ENCODE results near the gene TSHZ2. TPM values are rescaled to one million over a fixed set of nuclear protein-coding genes. Genes with fewer than 3 reads are reported as not detected.
A peak's percentile ranks its signal among the peaks of the same experiment; 100 is the strongest.
"Not testable (repeated sequence)": the region's sequence is repeated elsewhere in the genome, so short reads cannot be mapped to it uniquely, and the experiment has no call there.

The TSHZ2 gene
- total RNA-seq, 1 donor from 2014 or later, result 11.8 TPM

DNA sequence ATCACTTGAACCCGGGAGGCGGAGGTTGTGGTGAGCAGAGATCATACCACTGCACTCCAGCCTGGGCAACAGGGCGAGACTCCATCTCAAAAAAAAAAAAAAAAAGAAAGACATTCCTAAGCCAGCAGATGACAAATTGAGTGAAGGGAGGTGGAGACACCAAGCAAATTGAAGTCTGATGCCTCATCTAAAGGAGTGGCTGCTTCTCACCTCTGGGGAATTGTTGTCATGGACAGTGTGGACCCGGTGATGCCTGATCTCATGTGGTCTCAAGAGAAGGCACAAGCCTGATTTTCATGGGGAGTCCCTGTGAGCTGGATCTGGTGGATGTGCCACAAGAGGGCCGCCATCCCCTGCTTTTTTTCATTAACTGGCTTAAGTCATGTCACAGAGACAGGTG is 349.4 kb downstream of the TSHZ2 start:
- no peak for DNase-seq

DNA sequence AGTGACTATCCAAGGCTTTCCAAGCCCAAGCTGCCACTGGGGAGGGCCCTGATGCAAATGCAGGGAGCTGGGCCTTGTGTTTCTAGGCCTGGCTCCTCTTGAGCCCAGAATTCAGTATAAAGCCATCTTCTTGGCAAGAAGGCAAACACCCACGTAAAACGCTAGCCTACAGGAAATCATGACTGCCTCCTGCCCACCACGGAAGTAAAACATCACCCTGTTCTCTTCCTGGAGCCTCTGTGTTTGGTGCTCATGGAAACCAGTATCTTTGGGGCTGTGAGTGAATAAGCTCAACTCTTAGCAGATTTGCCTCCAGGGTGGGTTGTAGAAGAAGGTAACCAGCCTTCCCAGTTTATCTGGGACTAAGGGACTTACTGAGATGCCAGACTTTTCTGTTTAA is 350.5 kb downstream of the TSHZ2 start:
- DNase-seq, result no peak

DNA sequence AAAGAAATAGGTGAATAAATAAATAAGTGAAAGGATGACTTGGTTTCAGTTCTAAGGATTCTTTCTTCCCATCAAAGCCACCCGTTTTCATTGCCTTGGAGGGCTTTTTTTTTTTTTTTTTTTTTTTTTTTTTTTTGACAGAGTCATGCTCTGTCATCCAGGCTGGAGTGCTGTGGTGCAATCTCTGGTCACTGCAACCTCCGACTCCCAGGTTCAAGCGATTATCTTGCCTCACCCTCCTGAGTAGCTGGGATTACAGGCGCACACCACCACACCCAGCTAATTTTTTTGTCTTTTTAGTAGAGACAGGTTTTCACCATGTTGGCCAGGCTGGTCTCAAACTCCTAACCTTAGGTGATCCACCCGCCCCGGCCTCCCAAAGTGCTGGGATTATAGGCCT is 351.3 kb downstream of the TSHZ2 start:
- not testable (repeated sequence) for DNase-seq

DNA sequence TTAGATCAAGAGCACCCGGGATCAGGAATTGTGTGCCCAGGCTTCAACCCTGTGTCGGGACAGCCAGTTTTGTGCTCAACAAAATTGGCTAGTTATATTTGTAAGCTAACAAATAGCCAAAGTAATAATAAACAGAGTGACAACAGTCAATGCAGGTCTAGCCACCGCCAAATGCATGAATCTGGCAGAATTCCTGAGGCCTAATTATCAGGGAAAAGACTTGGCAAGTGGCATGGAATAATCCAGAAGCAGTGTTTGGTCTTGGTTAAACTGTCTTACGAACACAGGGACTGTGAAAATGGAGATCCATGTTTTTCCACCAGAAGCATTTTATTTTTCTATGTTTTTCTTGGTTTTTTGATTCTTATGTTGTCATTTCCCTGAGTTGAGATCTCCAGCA is 352.7 kb downstream of the TSHZ2 start:
- no peak for DNase-seq

DNA sequence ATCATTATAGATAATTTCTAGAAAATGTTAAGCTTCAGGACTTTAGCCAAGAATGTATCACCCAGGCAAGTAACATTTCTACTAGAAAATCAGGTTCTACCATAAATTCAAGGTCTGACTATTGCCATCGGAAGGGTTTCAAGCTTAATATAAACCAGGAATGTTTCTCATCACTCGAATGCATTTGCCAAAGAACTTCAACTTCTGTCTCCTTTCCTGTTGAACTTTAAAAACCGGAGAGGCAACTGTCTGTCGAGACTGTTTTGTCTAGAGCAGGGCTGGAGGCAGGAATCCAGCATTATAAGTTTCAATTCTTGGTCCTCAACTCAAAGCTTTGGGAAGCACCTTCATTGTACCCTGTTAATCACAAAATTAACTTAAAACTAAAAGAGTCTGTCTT is 356.8 kb downstream of the TSHZ2 start:
- DNase-seq, result no peak

DNA sequence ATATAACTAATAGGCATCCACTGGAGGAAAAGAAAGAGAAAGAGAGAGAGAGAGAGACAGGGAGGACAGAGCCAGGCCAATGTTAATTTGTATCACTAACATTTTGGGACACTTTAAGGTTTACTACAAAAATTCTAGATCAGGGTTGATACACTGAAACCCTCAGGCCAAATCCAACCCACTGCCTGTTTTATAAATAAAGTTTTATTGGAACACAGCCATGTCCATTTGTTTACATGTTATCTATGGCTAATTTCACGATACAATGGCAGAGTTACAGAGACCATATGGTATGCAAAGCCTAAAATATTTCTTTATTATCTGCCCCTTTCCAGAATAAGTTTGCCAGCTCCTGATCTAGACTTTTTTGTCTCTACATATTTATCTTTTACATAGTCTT is 357.6 kb downstream of the TSHZ2 start:
- DNase-seq, result no peak

DNA sequence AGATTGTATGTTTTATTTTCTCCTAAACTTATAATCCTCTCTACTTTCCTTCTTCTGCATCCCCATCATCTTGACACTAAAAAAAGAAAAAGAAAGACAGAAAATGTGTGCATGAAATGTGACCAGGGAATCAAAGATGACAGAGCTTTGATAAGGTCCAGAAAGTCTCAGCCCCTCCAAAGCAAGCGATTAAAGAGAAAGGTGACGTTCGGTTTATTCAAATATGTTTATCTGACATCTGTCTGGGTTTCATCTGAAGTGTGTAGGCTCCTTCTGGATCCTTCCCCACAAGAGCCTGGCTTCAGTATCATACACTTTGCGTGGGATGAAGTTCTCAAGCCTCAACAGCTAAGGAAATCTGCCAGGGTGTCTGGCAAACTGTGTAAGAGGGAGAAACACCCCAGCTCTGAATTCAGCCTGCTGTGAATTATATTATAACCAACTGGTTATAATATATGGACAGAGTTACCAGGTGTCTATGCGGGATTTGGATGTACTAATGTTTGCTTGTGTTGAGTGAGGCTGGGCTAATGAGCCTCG is 358.5 kb downstream of the TSHZ2 start:
- DNase-seq, result peak; percentile 58

DNA sequence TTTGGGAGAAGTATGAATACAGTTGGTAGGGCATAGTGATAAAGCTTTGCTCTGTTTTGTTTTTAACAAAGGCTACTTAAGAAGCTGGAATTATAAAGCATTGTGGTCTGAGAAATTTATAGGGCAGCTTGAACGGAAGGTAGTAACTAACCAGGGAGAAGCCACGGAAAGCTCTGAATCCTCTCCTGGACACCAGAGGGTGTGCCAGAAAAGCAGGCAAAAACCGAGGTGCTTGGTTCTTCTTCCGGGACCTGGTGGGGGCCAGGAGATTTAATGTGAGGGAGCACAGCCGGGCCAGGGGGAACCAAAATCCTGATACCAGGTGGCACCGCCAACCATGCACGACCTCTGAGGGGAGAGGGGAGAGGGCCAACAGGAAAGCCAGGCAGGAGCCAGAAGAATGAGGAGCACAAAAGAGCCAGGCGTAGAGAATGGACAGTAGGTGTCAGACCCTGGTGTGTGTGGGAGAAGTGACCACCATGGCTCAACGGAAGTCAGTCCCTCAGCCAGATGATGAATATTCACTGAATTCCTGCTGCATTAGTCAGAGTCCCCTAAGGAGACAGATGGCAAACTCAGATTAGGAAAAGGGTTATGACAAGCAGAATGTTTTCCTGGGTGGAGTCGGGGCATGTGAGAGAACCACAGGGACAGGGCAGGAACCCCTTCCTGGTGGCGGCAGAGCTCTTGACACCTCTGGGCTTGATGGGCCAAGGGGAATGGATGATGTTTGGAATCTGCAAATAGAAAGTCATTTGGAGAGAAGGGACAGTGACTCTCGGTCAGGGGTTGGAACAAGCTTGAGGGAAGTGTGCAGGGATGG is 359.2 kb downstream of the TSHZ2 start:
- DNase-seq, result peak; percentile 43

DNA sequence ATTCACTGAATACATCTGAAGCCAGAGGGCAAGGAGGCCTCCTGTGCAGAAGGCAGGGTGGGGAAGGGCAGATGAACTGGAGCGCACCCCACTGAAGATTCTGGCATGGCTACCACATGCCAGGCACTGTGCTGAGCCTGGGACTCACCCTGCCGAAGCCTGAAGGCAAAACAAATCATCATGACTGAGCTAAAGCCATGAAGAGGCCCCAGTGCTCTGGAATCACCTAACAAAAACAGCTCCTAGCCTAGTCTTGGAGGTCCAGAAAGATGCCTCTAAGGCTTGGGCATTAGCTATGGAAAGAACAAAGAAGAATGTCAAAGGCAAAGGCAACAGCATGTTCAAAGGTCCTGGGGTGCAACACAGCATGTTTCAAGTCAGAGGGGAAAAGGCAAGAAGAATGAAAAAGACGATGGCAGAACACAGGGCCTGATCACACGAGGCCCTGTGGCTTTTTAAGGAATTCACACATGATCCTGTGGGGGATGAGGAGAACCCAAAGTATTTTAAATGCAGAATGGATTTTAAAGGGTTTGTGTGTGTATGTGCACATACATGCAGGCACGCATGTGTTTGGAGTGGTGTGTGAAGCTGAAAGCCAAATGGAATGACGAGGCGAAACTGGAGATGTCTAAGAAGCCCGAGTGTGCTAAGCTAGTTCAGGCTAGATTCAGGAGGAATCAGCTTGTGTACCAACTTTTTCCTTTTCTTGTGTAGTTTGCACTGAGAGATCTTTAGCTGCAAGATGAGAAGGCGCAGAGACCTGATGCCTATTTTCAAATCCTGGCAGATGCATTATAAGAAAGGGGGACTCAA is 360.1 kb downstream of the TSHZ2 start:
- peak; percentile 14 for DNase-seq

DNA sequence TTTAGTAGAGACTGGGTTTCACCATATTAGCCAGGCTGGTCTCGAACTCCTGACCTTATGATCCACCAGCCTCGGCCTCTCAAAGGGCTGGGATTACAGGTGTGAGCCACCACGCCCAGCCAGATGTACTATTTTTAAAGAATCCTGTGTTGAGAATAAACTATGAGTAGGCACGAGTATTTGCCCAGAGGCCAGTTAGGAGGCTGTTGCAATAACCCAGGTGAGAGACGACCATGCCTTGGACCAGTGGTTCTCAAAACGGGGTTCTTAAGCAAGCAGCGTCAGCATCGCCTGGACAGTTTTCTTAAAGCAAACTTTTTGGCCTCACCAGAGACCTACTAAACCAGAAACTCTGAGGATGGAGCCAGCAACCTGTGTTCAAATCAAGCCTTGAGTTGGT is 362.7 kb downstream of the TSHZ2 start:
- no peak for DNase-seq

DNA sequence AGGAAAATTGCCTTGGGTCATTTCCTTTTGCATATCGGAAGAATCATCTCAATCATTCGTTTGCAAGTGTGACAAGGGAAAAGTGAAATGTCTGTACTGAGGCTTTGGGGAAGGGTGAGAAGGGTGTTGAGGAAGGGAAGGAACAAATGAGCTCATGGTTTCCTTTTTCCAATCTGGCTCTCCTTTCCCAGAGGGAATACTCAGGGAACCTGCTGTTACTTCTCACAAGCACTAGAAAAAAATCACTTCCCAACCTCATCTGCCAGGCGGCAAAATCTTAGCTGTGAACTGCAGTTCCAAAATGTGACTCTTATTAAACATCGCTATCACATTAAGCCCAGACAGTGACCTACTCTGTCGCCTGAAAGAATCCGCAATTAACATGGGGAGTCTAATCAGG is 363.4 kb downstream of the TSHZ2 start:
- no peak for DNase-seq

DNA sequence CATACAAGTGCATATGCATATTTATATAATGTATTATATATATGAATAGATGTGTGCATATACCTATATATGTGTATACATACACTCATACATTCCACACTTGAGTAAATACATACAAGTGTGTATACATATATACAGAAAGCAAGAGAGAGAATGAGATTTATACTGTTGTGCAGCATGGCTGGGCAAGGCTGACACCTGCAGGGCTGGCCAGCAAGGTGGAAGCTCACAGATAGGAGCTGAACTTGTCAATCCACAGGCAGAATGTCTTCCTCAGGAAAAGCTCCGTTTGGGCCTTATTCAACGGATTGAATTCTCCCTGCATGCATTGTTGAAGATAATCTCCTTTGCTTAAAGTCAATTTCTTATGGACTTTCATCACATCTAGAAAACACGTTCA is 364.7 kb downstream of the TSHZ2 start:
- DNase-seq, result no peak

DNA sequence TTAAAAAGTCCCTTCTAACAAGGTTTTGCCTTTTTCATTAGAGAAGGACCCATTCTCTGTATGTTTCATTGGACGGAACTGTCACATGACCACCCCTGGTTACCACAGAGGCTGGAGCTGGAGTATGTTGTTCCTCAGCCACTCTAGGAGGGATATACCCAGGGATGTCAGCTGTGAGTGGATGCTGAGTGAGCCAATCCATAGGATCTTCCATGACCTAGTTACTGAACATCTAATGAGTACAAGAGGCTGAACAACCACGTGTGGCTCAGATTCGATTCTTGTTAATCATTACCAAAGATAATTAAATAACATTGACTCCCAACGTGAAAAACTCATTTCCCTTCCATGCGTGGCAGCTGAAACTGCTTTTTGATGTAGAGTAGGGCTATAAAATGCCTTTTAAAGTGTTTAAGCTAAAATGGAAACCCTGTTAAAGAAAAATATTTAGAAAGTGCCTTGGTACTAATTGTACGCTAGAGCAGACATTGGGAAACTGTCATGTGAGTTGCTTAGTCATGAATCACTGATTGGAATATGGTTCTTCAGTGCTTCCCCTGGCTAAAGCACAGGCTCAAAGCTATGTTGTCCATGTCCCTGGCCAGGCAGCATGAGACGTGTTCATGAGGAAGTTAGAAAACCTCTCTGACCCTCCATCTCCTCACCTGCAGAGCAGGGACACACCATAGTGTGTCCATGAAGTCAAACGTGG is 365.4 kb downstream of the TSHZ2 start:
- DNase-seq, result no peak

DNA sequence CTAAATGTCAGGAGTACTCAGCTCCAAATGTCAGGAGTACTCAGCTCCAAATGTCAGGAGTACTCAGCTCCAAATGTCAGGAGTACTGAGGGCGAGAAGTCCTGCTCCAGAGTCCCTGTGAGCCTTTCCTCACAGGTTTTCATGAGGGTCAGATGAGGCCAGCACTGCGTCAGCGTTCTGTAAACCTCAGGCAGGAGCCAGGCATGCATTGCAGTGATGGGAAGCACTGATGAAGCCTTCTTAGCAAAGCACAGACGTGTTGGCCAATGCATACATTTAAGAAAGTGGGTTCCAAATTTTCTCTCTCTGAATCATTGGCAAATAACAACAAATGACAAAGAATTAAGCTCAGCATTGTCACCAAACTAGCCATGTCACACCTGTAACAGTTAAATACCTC is 366.6 kb downstream of the TSHZ2 start:
- DNase-seq, result no peak

DNA sequence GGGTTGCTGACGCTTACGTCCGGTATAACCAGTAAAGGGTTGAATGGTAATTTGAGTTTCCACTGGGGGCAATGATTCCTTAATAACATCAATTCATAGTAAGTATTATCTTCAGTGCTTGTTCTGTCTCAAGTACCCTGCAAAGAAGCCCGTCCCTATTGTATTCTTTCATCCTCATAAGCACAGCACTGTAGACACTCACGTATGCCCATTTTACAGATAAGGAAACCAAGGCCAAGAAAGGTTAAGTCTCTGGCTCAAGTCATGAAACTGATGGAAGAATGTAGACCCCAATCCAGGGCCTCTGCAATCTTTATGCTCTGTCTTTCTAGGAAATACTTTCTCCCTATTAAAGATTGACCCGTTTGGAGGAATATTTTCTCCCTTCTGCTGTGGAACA is 370.3 kb downstream of the TSHZ2 start:
- no peak for DNase-seq

DNA sequence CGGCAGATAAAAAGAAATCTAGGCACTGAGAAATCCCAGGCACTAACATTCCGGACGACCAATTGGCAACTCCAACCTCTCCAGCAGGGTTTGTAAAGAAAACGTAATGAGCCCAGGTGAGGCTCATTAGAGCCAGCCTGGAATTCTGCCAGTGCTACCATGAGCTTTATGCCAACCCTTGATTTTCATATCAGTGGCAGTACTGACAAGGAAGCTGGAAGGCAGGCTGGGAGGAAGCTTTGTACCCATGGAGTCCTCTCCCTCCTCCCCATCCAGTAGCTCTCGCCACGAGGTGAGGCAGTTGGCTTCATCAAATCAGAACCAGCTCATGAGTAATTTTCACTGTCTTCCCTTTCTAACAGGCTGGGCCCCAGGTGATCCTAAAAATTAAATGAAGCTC is 371.3 kb downstream of the TSHZ2 start:
- DNase-seq, result no peak

DNA sequence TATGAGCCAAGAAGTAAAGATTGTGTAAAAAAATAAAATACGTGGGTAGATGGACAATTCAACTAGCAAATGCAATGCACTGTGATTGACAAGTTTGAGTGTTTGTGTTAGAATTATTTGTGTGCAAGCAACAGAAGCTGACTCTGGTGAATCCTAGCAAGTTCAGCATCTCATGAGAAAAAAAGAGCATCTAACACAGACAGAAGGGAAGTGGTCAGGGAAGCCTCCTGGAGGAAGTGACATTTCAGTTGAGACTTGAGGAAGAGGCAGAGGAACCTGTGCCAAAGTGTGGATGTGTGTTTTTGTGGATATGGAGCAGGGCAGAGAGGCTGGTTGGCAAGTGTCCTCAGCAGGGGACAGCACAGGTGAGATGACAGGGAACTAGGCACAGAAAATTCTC is 372.7 kb downstream of the TSHZ2 start:
- DNase-seq, result no peak

DNA sequence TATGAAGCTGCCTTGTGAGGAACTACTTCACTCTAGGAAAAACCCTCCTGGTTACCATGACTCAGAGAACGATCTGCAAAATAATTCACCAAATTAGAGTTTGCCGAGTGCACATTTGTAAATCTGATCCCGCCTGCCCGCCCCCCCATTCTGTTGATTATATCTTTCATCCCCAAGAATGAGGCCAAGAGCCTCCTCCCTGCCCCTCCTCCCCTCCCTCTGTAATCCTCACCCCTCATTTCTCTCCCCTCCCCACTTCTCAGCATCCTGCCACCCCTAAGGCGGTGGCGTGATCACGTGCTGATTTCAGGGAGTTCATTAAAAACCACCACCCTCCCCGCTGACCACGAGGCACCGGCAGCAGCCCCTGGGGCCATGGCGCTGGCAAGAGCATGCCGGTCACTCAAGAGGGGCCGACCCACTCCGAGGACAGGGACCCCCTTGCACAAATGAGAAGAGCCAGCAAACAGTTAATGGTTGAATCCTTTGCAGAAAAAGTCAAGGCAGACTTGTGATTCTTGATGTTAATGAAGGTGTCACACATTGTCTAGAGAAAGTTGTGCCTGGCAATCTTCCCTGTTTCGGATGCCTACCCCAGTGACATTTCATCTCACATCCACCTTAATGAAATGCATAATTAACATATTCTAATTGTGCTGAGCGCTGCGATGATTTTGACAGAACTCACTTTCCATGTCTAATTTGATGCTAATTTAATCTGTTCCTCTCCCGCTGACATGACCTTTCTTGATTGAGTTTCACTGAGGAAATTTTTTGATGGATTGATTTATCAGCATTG is 373.6 kb downstream of the TSHZ2 start:
- DNase-seq, result no peak

DNA sequence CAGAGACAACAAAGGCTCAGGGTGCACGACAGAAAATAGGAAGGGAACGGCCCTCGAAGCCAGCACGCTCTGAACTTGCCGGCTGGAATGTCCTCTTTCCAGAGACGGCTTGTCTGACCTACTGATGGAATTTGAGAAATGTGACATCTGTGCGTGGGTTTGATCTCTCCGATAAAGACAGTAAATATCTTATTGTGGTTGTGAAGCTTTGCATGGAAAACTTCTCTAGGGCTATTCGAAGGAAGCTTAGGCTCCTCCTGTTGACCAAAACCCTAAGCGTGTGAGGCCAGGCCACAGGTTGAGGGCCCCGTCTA is 374.1 kb downstream of the TSHZ2 start:
- no peak for DNase-seq

DNA sequence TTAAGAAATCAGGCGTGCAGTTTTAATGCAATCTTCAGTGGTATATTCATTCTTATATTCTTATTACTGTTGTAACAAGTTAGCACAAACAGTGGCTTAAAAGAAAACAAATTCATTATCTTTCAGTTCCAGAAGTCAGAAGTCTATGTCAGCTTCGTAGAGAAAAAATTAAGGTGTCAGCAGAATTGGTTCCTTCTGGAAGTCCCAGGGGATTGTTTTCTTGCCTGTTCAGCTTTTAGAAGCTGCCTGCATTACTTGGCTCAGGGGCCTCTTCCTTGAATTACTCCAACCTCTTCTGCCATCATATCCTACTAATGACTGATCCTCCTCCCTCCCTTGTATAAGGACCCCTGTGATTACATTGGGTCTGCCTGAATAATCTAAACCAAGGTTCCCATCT is 377.6 kb downstream of the TSHZ2 start:
- no peak for DNase-seq

DNA sequence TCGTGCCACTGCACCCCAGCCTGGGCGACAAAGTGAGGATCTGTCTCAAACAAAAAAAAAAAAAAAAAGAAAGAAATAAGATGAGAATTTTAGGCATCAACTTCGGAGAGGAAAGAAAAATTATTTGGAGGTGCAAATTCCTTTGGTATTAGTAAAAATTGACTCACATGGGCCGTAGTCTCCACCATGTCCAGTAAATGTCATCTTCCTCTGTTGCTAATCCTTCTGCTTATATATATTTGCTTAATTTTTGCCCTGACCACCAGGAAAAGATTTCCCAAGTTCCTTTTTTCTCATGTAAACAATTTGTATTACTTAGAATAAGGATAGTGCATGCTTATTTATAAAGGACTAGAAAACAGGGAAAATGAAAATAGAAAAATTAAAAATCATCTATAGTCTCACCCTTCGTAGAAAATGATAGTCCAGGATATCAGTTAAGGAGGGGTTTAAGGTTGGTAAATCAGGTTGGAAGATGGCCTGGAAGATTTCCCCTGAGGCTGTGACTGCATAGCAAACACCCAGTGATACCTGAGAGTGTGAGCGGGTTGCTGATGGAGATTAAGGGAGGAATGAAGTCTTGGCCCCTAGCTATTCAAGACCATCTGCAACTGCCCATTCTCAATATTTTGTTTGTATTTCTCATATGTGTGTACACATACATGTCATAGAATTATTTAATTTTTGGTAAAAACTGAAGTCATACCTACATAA is 380.7 kb downstream of the TSHZ2 start:
- no peak for DNase-seq

Data from tongue (tissue), 2 donors.